Esophagus squamous epithelium (tissue), 4 donors: Measurements from ENCODE around the gene ATXN1.

Experiments
- CTCF ChIP-seq, 6 experiments: fragments of 450-650 bp in 4 of 6; fragments of 200-600 bp in 2 of 6; sonication (generic) in 2 of 6; IDR thresholded peaks; one replicate each; pipeline ENCODE4 v1.5.1; 2016 to 2019; ENCODE audit warnings: antibody characterized with exemption in 6 of 6, mild to moderate bottlenecking in 4 of 6, moderate library complexity in 4 of 6
- POLR2A ChIP-seq, 4 donors: fragments of 450-650 bp; IDR thresholded peaks; one replicate each; pipeline ENCODE4 v1.6.1; 2017; ENCODE audit warnings: antibody characterized with exemption in 4 of 4, mild to moderate bottlenecking in 4 of 4, moderate library complexity in 3 of 4

- TF ChIP-seq CTCF (IDR thresholded peaks at IDR 0.05) (no peak), POLR2A (IDR thresholded peaks at IDR 0.05) (peak in 1 of 4 donors; percentile 14)
These were observed 279.4 kb downstream of the ATXN1 start for GRCh38 chr6:16481697-16482399.
